SU-DHL-6 (cell line): Measurements from ENCODE around the gene MITF.

Source experiments
- H2AFZ ChIP-seq: fragments of 200-600 bp; sonication (generic); 2 replicates; pipeline ENCODE4 v1.6.1; 2014; ENCODE audit warnings: low read depth, mild to moderate bottlenecking, moderate library complexity, mixed read lengths, antibody characterized with exemption, low read length; ENCODE audit not compliant: severe bottlenecking
- H3F3A ChIP-seq: fragments of 200-600 bp; shearing (Covaris generic); 2 replicates; pipeline ENCODE4 v1.6.0; 2016; ENCODE audit warnings: antibody characterized with exemption, mild to moderate bottlenecking; ENCODE audit not compliant: insufficient read depth
- H3K27ac ChIP-seq: fragments of 200-600 bp; sonication (generic); 2 replicates; pipeline ENCODE4 v1.5.1; 2016; ENCODE audit warnings: low read depth, mild to moderate bottlenecking, low read length, moderate library complexity, mixed read lengths
- H3K27me3 ChIP-seq: fragments of 200-600 bp; sonication (generic), shearing (Covaris generic); 2 replicates; pipeline ENCODE4 v1.6.0; 2014; ENCODE audit warnings: mild to moderate bottlenecking, low read length
- H3K36me3 ChIP-seq: fragments of 200-600 bp; sonication (generic); 2 replicates; pipeline ENCODE4 v1.6.1; 2014; ENCODE audit warnings: mild to moderate bottlenecking, low read length, mixed read lengths
- H3K4me2 ChIP-seq: fragments of 300-600, 200-600 bp; shearing (Covaris generic), sonication (generic); 2 replicates; pipeline ENCODE4 v1.6.0; 2014; ENCODE audit warnings: low read length, low read depth, mild to moderate bottlenecking; ENCODE audit not compliant: poor library complexity, severe bottlenecking
- H3K4me3 ChIP-seq: fragments of 200-600 bp; sonication (generic); 2 replicates; pipeline ENCODE4 v1.5.1; 2014; ENCODE audit warnings: antibody characterized with exemption, low read length, mild to moderate bottlenecking, mixed read lengths; ENCODE audit not compliant: insufficient read depth, poor library complexity, severe bottlenecking
- H3K79me2 ChIP-seq: fragments of 200-600 bp; sonication (generic); 2 replicates; pipeline ENCODE4 v1.6.1; 2014; ENCODE audit warnings: mild to moderate bottlenecking, low read length, moderate library complexity; ENCODE audit not compliant: insufficient read depth
- H3K9ac ChIP-seq: fragments of 200-600 bp; sonication (generic); 2 replicates; pipeline ENCODE4 v1.7.0; 2014; ENCODE audit warnings: mild to moderate bottlenecking, low read length
- H3K9me2 ChIP-seq: fragments of 200-600 bp; sonication (generic); replicated peaks from 2 replicates; pipeline ENCODE4 v1.6.1; 2014; ENCODE audit warnings: low read length; ENCODE audit not compliant: insufficient read depth
- H3K9me3 ChIP-seq: fragments of 200-600 bp; sonication (generic); 2 replicates; pipeline ENCODE4 v1.6.1; 2014; ENCODE audit warnings: low read length, mixed read lengths; ENCODE audit not compliant: insufficient read depth
- H4K20me1 ChIP-seq: fragments of 200-600 bp; sonication (generic); 2 replicates; pipeline ENCODE4 v1.6.1; 2014; ENCODE audit warnings: low read depth, mild to moderate bottlenecking, antibody characterized with exemption, low read length, moderate library complexity, mixed read lengths
- EZH2phosphoT487 ChIP-seq: fragments of 200-600 bp; sonication (generic), shearing (Covaris generic); conservative IDR thresholded peaks from 2 replicates; pipeline ENCODE4 v1.6.1; 2018; ENCODE audit warnings: mild to moderate bottlenecking, antibody characterized with exemption, low read length, moderate library complexity, mixed read lengths
- TF ChIP-seq, protein P1 (sequence below): fragments of 200-600 bp; sonication (generic); IDR thresholded peaks from one replicate; pipeline ENCODE4 v1.5.1; 2017; ENCODE audit warnings: antibody characterized with exemption, mild to moderate bottlenecking, low read length, moderate library complexity; ENCODE audit not compliant: insufficient read depth, poor library complexity, severe bottlenecking

Gene MITF

GRCh38 chr3:69807674-69808073 lies 68.4 kb downstream of the MITF start:
- no peaks in the 10 kb centered on the region for H3K79me2 ChIP-seq
- H3F3A ChIP-seq, result no peaks in the 10 kb centered on the region
- no peaks in the 10 kb centered on the region for H3K27me3 ChIP-seq
- no peak overlapping the region for H3K27ac ChIP-seq
- no peaks in the 10 kb centered on the region; the same call in 1 of the 2 replicates for H3K9me2 ChIP-seq
- no peaks in the 10 kb centered on the region for H3K9me3 ChIP-seq
- H3K36me3 ChIP-seq, result no peaks in the 10 kb centered on the region
- no peaks in the 10 kb centered on the region for H4K20me1 ChIP-seq
- no peak overlapping the region for H3K4me2 ChIP-seq
- H3K9ac ChIP-seq, result no peak overlapping the region
- TF ChIP-seq, protein P1, sequence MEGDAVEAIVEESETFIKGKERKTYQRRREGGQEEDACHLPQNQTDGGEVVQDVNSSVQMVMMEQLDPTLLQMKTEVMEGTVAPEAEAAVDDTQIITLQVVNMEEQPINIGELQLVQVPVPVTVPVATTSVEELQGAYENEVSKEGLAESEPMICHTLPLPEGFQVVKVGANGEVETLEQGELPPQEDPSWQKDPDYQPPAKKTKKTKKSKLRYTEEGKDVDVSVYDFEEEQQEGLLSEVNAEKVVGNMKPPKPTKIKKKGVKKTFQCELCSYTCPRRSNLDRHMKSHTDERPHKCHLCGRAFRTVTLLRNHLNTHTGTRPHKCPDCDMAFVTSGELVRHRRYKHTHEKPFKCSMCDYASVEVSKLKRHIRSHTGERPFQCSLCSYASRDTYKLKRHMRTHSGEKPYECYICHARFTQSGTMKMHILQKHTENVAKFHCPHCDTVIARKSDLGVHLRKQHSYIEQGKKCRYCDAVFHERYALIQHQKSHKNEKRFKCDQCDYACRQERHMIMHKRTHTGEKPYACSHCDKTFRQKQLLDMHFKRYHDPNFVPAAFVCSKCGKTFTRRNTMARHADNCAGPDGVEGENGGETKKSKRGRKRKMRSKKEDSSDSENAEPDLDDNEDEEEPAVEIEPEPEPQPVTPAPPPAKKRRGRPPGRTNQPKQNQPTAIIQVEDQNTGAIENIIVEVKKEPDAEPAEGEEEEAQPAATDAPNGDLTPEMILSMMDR, result no peak
- TF ChIP-seq EZH2phosphoT487, result no peak
- H3K4me3 ChIP-seq, result no peak overlapping the region
- H2AFZ ChIP-seq, result no peak overlapping the region

DNA sequence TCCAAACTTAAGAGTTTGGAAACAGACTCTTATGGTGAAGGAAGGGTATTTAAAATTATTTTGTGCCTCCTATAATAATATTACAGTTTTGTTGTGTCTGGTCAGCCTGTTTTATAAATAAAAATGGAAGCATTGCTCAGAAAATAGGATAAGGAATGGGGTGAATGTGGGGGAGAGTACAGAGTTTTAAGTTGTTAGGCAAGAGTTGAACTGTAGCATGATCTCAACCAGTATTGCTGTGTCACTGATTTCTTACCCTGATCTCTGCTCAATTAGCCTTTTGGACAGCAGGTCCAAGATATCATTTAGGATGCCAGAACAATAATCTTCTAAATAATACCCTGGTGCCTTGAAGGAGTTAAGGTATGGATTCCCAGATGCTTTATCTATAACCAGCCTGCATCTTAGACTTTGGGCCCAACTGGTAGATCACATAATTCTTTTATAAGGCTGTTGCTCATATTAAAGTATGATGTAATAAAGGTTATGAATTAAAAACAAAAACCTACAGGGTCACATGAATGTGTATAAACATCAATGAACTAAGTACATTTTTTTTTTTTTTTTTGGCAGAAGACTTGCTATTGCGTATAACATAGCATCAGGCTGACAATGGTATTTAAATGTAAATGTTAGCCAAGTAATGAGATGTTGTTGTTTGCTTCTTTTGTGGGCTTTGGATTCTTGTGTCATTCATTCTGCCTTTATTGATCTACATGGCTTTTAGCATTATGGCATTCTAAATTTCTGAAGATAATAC lies 70.0 kb downstream of the MITF start:
- no peak overlapping the region for H3K4me2 ChIP-seq
- H3K9me2 ChIP-seq, result no peaks in the 10 kb centered on the region; the same call in 1 of the 2 replicates
- H3K79me2 ChIP-seq, result no peaks in the 10 kb centered on the region
- H3K27ac ChIP-seq, result no peak overlapping the region
- H3K27me3 ChIP-seq, result no peaks in the 10 kb centered on the region
- no peak for TF ChIP-seq EZH2phosphoT487
- TF ChIP-seq, protein P1, result no peak
- H2AFZ ChIP-seq, result no peak overlapping the region
- H3F3A ChIP-seq, result no peaks in the 10 kb centered on the region
- no peaks in the 10 kb centered on the region for H4K20me1 ChIP-seq
- no peaks in the 10 kb centered on the region for H3K36me3 ChIP-seq
- H3K9me3 ChIP-seq, result no peaks in the 10 kb centered on the region
- H3K4me3 ChIP-seq, result no peak overlapping the region
- no peak overlapping the region for H3K9ac ChIP-seq

DNA sequence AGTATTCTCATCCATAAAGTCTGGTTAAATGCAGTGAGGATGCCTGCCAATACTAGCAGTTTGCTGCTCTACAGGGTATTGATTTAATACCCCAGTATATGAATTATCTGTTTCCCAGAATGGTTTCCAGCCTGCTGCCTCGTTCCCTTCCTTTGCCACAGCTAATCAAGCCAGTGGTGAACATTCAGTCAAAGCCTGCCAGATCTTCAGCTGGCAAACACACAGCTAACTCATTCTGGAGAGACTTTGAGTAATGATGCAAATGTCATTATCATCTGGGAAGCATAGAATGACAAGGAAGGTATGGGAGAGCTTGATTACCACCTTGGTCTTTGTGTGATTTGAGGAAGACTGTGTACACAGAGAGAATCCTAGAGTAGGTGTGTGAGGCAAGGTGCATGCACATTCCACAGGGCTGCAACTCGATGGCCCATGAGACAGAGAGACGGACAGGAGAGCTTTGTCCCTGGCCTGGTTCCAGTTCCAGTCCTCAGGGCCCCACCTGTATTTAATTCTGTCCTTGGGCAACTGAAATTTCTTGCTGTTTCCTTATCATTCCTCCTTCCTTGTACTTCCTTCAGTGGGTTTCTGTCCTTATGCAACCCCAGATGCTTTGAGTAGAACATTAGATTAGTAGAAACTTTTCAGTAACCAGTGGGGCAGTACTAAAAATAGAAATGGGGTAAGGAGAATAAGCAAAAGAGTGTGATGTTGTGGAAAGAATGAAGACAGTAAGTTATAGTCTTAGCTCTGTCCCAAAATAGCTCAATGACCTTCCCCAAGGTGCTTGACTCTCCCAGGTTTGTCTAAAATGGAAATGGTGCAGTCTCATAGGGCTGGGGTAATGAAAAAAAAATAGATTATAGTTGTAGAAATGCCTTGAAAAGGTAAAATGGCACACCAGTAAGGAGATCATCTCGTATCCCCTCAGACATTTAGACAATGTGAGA lies 72.5 kb downstream of the MITF start:
- Histone ChIP-seq H2AFZ (no peak overlapping the region), H3K9ac (no peak overlapping the region), H3K27me3 (no peaks in the 10 kb centered on the region), H3F3A (no peaks in the 10 kb centered on the region), H3K4me2 (no peak overlapping the region), H3K36me3 (no peaks in the 10 kb centered on the region), H3K9me2 (no peaks in the 10 kb centered on the region; the same call in 1 of the 2 replicates), H3K9me3 (no peaks in the 10 kb centered on the region), H4K20me1 (no peaks in the 10 kb centered on the region), H3K4me3 (no peak overlapping the region), H3K79me2 (no peaks in the 10 kb centered on the region), H3K27ac (no peak overlapping the region)
- TF ChIP-seq, protein P1, result no peak
- TF ChIP-seq EZH2phosphoT487, result no peak
